Mucosa of rectum (tissue), 2 donors: ENCODE results near the gene RPA3.
"Not testable (repeated sequence)": the region's sequence is repeated elsewhere in the genome, so short reads cannot be mapped to it uniquely, and the experiment has no call there.

Experiments
- H3K27ac ChIP-seq, 2 donors: one replicate each; pipeline ENCODE4 v1.7.0; 2013; ENCODE audit warnings: inconsistent platforms in 2 of 2, low read depth in 2 of 2, low read length in 2 of 2
- H3K27me3 ChIP-seq, 2 donors: one replicate each; pipeline ENCODE4 v1.7.0; 2013; ENCODE audit warnings: low read length in 2 of 2; ENCODE audit not compliant: control insufficient read depth in 2 of 2, insufficient read depth in 2 of 2
- H3K36me3 ChIP-seq, 2 donors: one replicate each; pipeline ENCODE4 v1.7.0; 2013; ENCODE audit warnings: low read length in 2 of 2; ENCODE audit not compliant: control insufficient read depth in 2 of 2, insufficient read depth in 2 of 2
- H3K4me1 ChIP-seq, 2 donors: one replicate each; pipeline ENCODE4 v1.7.0; 2013; ENCODE audit warnings: low read length in 2 of 2, mild to moderate bottlenecking in 1 of 2; ENCODE audit not compliant: control insufficient read depth in 2 of 2, insufficient read depth in 2 of 2
- H3K4me3 ChIP-seq, 2 donors: one replicate each; pipeline ENCODE4 v1.7.0; 2013; ENCODE audit warnings: low read length in 2 of 2
- H3K9ac ChIP-seq, 2 donors: one replicate each; pipeline ENCODE4 v1.7.0; 2013; ENCODE audit warnings: low read length in 2 of 2, low read depth in 1 of 2, mild to moderate bottlenecking in 1 of 2
- H3K9me3 ChIP-seq, 2 donors: one replicate each; pipeline ENCODE4 v1.7.0; 2013; ENCODE audit warnings: low read length in 2 of 2; ENCODE audit not compliant: control insufficient read depth in 2 of 2
- donor health status: healthy.
- donor health status: Normal muscosa, but diverticular disease.

RPA3 gene

GRCh38 chr7:7681936-7682329, 36.5 kb downstream of the RPA3 start:
- no peaks in the 10 kb centered on the region for H3K36me3 ChIP-seq
- no peak overlapping the region for H3K27ac ChIP-seq

DNA sequence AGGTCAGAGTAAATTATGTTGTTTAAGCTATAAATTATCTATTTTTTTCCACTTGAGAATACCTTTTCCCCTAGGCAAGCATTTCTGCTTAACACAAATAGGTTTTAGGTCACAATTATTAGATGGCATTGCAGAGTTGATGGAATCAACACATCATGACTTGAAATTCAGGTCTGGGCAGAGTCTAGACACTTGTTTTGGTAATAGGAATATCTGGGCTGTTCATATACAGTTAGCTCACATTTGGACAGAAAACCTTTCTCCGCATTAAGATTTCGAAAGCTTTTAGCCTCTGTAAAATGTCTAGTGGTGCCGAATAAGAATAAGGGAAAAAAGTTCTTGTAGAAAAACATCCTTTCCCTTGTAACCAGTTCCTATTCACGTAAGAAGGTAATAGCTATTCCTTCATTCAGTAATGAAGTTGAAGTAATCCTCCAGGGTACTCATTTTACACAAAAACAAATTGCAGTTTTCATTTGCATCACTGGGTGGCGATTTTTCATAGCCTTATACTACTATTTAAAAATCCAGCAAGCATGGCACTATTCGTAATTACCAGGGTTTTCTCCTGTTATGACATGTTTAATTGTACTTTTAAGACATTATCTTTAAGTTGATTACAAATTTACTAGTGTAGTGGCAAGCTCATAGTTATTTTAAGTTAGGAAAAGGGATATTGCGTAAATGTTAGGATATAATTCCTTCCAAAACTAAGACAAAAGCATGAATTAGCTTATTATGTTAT, 37.0 kb downstream of the RPA3 start:
- H3K36me3 ChIP-seq: no peaks in the 10 kb centered on the region
- no peak overlapping the region for H3K9ac ChIP-seq
- H3K4me1 ChIP-seq: no peaks in the 10 kb centered on the region
- no peak overlapping the region for H3K4me3 ChIP-seq
- H3K9me3 ChIP-seq: no peaks in the 10 kb centered on the region
- H3K27ac ChIP-seq: no peak overlapping the region
- no peaks in the 10 kb centered on the region for H3K27me3 ChIP-seq

More at GRCh38 chr7:7681936-7682329, 36.5 kb downstream of the RPA3 start:
- Histone ChIP-seq H3K27me3 (no peaks in the 10 kb centered on the region), H3K9ac (no peak overlapping the region), H3K4me3 (no peak overlapping the region), H3K9me3 (no peaks in the 10 kb centered on the region), H3K4me1 (no peaks in the 10 kb centered on the region)

GRCh38 chr7:7679640-7680039, 38.8 kb downstream of the RPA3 start:
- not testable (repeated sequence) for H3K9ac ChIP-seq, H3K27me3 ChIP-seq, H3K4me3 ChIP-seq, H3K4me1 ChIP-seq, H3K9me3 ChIP-seq, H3K27ac ChIP-seq, H3K36me3 ChIP-seq

DNA sequence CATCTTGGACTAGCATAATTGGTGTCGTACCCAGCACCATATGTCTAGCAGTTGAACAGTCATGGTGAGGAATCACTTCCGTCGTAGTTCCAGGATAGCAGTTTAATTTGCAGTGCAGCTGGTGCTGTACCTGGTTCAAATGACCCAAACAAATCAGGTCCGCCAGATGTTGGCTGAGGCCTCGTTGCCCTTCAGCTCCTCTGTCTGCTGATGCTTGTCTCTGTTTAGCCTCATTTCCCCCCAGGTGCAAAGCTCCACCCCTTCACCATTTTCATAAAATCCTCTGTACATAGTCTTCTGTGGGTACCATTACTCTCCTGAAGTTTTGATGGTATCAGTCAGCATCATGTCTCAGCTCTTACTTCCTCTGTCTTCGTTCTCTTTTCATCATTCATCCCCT, 42.7 kb downstream of the RPA3 start:
- H3K27ac ChIP-seq: no peak overlapping the region
- H3K4me3 ChIP-seq: no peak overlapping the region
- H3K4me1 ChIP-seq: no peaks in the 10 kb centered on the region
- H3K9ac ChIP-seq: no peak overlapping the region
- no peaks in the 10 kb centered on the region for H3K27me3 ChIP-seq
- H3K36me3 ChIP-seq: peaks cover 0 to 4% of the 10 kb centered on the region in 2 donors
- no peaks in the 10 kb centered on the region for H3K9me3 ChIP-seq

GRCh38 chr7:7673240-7673550, 45.2 kb downstream of the RPA3 start:
- peaks cover 0 to 4% of the 10 kb centered on the region in 2 donors for H3K36me3 ChIP-seq
- no peak overlapping the region for H3K9ac ChIP-seq
- no peaks in the 10 kb centered on the region for H3K4me1 ChIP-seq
- H3K9me3 ChIP-seq: no peaks in the 10 kb centered on the region
- no peaks in the 10 kb centered on the region for H3K27me3 ChIP-seq
- H3K4me3 ChIP-seq: no peak overlapping the region
- H3K27ac ChIP-seq: no peak overlapping the region

DNA sequence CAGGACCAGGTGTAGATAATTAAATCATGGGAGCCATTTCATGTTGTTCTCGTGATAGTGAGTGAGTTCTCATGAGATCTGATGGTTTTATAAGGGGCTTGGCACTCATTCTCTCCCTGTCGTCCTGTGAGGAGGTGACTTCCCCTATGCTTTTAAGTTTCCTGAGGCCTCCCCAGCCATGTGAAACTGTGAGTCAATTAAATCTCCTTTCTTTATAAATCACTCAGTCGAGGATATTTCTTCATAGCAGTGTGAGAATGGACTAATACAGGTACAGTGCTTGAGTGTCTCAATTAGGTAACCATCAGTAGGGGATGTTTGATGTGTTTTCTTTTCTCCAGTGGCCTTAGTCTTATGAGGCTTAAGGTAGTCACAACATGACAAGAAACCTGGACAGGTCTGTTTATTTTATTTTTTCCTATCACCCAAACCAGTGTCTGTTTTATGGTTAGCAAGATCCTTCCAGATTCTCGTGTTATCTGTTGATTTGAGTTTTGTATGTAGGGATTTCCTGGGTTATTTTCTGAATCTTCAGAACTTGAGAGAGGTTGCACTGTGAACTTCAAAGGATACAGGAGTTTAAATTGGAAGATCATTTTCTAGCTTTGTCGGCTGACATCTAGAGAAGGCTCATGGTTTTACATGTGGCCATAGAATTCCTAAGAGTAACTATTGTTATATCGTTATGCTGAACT, 45.7 kb downstream of the RPA3 start:
- Histone ChIP-seq H3K9ac (no peak overlapping the region), H3K4me3 (no peak overlapping the region), H3K36me3 (peaks cover 0 to 4% of the 10 kb centered on the region in 2 donors), H3K9me3 (no peaks in the 10 kb centered on the region), H3K27ac (no peak overlapping the region), H3K27me3 (no peaks in the 10 kb centered on the region), H3K4me1 (no peaks in the 10 kb centered on the region)

- Histone ChIP-seq H3K9me3 (no peaks in the 10 kb centered on the region), H3K27ac (no peak overlapping the region), H3K36me3 (peaks cover 0 to 4% of the 10 kb centered on the region in 2 donors), H3K4me3 (no peak overlapping the region), H3K9ac (no peak overlapping the region), H3K4me1 (no peaks in the 10 kb centered on the region), H3K27me3 (no peaks in the 10 kb centered on the region)
These were observed 47.0 kb downstream of the RPA3 start for GRCh38 chr7:7671361-7671760.

GRCh38 chr7:7670490-7670889, 47.9 kb downstream of the RPA3 start:
- Histone ChIP-seq H3K27ac (no peak overlapping the region), H3K9me3 (no peaks in the 10 kb centered on the region), H3K36me3 (peaks cover 0 to 4% of the 10 kb centered on the region in 2 donors), H3K27me3 (no peaks in the 10 kb centered on the region), H3K4me1 (no peaks in the 10 kb centered on the region), H3K9ac (no peak overlapping the region), H3K4me3 (no peak overlapping the region)

DNA sequence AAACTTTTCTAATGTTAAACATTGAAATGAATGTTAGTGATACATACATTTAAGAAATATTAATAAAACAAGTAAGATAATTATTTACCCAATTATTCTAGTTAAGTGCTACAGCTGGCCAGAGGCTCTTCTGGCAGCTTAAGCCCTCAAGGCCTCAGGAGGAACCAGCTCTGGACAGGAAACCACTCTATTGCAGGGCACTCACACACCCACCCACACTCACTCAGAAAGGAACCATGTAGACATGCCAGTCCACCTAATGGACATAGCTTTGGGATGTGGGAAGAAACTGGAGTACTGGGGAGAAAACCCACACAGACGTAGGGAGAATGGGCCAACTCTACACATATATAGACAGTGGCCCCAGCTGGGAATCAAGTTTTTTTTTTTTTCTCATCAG, 49.7 kb downstream of the RPA3 start:
- Histone ChIP-seq H3K4me3 (no peak overlapping the region), H3K27ac (no peak overlapping the region), H3K36me3 (no peaks in the 10 kb centered on the region)

DNA sequence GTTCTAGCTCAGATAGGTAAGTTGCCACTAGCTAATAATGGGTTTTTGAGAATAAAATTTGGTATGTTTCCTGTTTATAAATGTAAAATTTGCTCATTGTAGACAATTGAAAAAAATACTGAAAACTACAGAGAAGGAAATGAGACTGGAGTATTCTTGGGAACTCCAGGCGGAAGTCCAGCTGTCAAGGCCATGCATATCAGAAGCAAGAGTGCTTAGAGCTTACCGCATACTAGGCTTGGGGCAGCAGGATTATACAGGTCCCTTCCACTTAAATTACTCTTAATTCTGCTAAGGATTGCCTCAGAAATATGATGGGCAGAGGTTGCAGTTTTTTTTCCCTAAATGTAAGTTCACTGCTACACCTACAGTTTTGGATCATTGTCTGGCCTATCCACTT, 51.2 kb downstream of the RPA3 start:
- Histone ChIP-seq H3K36me3 (no peaks in the 10 kb centered on the region), H3K27ac (no peak overlapping the region), H3K4me1 (no peaks in the 10 kb centered on the region), H3K4me3 (no peak overlapping the region), H3K27me3 (no peaks in the 10 kb centered on the region), H3K9ac (no peak overlapping the region), H3K9me3 (no peaks in the 10 kb centered on the region)

More for the DNA sequence above, 49.7 kb downstream of the RPA3 start:
- no peaks in the 10 kb centered on the region for H3K27me3 ChIP-seq
- H3K9ac ChIP-seq: no peak overlapping the region
- H3K4me1 ChIP-seq: no peaks in the 10 kb centered on the region
- H3K9me3 ChIP-seq: no peaks in the 10 kb centered on the region
